CD4-positive, CD25-positive, alpha-beta regulatory T cell (primary cell): ENCODE data around the gene HORMAD2. TPM values are rescaled to one million over a fixed set of nuclear protein-coding genes. Genes with fewer than 3 reads are reported as not detected.
A peak's percentile ranks its signal among the peaks of the same experiment; 100 is the strongest.

ENCODE experiments used
- ATAC-seq, 2 donors: fragments of 150-1000 bp; cut with Tn5 transposase; one replicate each; pipeline ENCODE4 v1.10.0; 2021; ENCODE audit warnings: low read depth in 2 of 2, moderate number of reproducible peaks in 2 of 2, moderate library complexity in 1 of 2
- DNase-seq, 3 donors: peaks; one replicate each; pipeline versions ENCODE4 v3.0.0 to v3.0.0-alpha.2; 2012 to 2022; ENCODE audit warnings: mixed read lengths in 1 of 3
- H3K27ac ChIP-seq: one replicate; pipeline ENCODE4 v1.7.0; 2013; ENCODE audit warnings: mild to moderate bottlenecking, low read length; ENCODE audit not compliant: insufficient read depth, poor library complexity, severe bottlenecking
- H3K27me3 ChIP-seq: one replicate; pipeline ENCODE4 v1.7.0; 2013; ENCODE audit warnings: low read length; ENCODE audit not compliant: control insufficient read depth, insufficient read depth
- H3K36me3 ChIP-seq: one replicate; pipeline ENCODE4 v1.7.0; 2013; ENCODE audit warnings: mild to moderate bottlenecking, low read length, moderate library complexity; ENCODE audit not compliant: control insufficient read depth, insufficient read depth
- H3K4me1 ChIP-seq: 2 replicates; pipeline ENCODE4 v1.7.0; 2013; ENCODE audit warnings: mild to moderate bottlenecking, low read length; ENCODE audit not compliant: insufficient read depth, control insufficient read depth, poor library complexity, severe bottlenecking
- H3K4me3 ChIP-seq: one replicate; pipeline ENCODE4 v1.7.0; 2013; ENCODE audit warnings: low read depth, mild to moderate bottlenecking, low read length, moderate library complexity
- H3K9me3 ChIP-seq, 2 experiments: 1 replicate in 1 of 2; 2 replicates in 1 of 2; pipeline ENCODE4 v1.7.0; 2013; ENCODE audit warnings: low read length in 2 of 2, mild to moderate bottlenecking in 1 of 2, moderate library complexity in 1 of 2; ENCODE audit not compliant: control insufficient read depth in 2 of 2
- H3K27ac Mint-ChIP-seq, 3 donors: one replicate each; pipeline ENCODE4 v1.8.0; 2020 to 2022; ENCODE audit warnings: mild to moderate bottlenecking in 3 of 3, mixed read lengths in 3 of 3, moderate library complexity in 2 of 3
- H3K27me3 Mint-ChIP-seq: one replicate; pipeline ENCODE4 v1.8.0; 2022; ENCODE audit warnings: mild to moderate bottlenecking, mixed read lengths
- H3K36me3 Mint-ChIP-seq: one replicate; pipeline ENCODE4 v1.8.0; 2020; ENCODE audit warnings: mixed read lengths
- H3K4me1 Mint-ChIP-seq, 4 donors: one replicate each; pipeline ENCODE4 v1.8.0; 2020 to 2022; ENCODE audit warnings: mixed read lengths in 4 of 4, mild to moderate bottlenecking in 1 of 4
- H3K4me3 Mint-ChIP-seq, 4 donors: one replicate each; pipeline ENCODE4 v1.8.0; 2020 to 2022; ENCODE audit warnings: mild to moderate bottlenecking in 4 of 4, mixed read lengths in 4 of 4, moderate library complexity in 3 of 4
- H3K9me3 Mint-ChIP-seq, 7 donors: one replicate each; pipeline ENCODE4 v1.8.0; 2020 to 2022; ENCODE audit warnings: mixed read lengths in 7 of 7, mild to moderate bottlenecking in 3 of 7, moderate library complexity in 2 of 7
- polyA plus RNA-seq, 4 donors: library from polyadenylated mRNA; unstranded; fragments of 300-500 nt; fragmentation: Illumina TruSeq; gene quantifications; one replicate each; pipeline ENCODE4 v1.2.3, GENCODE V29; 2021
- total RNA-seq: library from RNA; stranded (reverse); gene quantifications from one replicate; pipeline ENCODE4 v1.2.3, GENCODE V29; 2022

Gene HORMAD2
- total and polyA plus RNA-seq, 5 donors from 2014 or later = not detected

DNA sequence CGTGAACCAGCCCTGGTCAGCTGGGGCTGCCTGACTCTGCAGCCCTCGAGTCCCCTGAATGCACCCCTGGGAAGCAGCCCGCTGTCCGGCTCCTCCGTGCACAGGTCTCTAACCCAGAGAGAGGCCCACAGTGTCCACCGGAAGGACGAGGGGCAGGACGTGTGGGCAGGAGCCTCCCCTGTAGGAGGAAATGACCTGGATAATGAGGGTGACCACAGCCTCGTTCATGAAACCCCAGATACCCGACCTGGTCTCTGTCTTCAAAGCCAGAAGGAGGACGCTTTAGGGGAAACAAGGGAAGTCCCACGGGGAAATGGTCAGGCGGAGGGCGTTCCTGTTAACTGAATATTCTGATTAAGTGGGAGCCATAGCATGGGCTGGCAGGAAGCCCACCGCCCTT lies 143.0 kb downstream of the HORMAD2 start:
- H3K9me3 ChIP-seq = no peaks in the 10 kb centered on the region
- no peak overlapping the region for H3K4me3 Mint-ChIP-seq
- H3K27me3 Mint-ChIP-seq = no peaks in the 10 kb centered on the region
- H3K9me3 Mint-ChIP-seq = no peaks in the 10 kb centered on the region
- H3K27ac Mint-ChIP-seq = peak overlapping the region in 1 of 3 donors; percentile 83
- no peak for ATAC-seq
- H3K27ac ChIP-seq = no peak overlapping the region
- no peaks in the 10 kb centered on the region for H3K27me3 ChIP-seq
- peaks cover 15 to 71% (median 48%) of the 10 kb centered on the region in 4 donors for H3K4me1 Mint-ChIP-seq
- peaks cover 39% of the 10 kb centered on the region for H3K4me1 ChIP-seq
- H3K36me3 Mint-ChIP-seq = no peaks in the 10 kb centered on the region
- no peaks in the 10 kb centered on the region for H3K36me3 ChIP-seq
- H3K4me3 ChIP-seq = no peak overlapping the region
- DNase-seq = no peak

DNA sequence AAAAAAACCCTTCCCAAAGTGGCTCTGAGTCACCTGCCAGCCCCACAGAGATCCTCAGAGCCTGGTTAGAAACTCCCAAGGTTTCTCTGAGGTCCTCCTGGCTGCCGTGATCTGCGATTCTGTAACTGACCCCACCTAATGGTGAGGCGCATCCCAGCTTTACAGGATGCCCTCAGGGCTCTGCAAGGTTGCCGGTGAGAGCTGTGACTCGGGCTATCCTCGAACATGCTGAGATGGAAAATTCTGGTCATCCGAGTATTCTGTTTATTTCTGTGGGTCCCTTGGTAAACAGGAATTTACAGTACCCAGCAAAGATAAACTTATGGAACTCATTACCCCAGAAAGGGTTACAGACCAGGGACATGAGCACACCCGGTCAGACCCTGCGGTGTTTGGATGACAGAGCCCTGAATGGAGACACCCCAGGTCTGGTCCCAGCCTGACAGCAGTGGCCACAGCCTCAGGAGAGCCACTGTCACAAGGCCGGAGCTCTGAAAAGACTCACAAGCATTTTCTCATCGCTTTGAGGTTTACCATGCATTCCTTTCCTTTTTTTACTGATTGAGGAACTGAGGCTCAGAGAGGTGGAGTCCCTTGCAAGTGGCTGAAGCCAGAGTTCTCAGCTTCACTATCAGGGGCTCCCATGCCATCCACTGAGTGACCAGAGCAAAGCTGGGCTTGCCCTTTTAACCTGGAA lies 144.0 kb downstream of the HORMAD2 start:
- H3K27me3 ChIP-seq = no peaks in the 10 kb centered on the region
- no peak overlapping the region for H3K27ac ChIP-seq
- H3K36me3 ChIP-seq = no peaks in the 10 kb centered on the region
- ATAC-seq = no peak
- DNase-seq = no peak
- Mint-ChIP-seq H3K9me3 (no peaks in the 10 kb centered on the region), H3K27me3 (no peaks in the 10 kb centered on the region), H3K4me1 (peaks cover 15 to 68% (median 48%) of the 10 kb centered on the region in 4 donors), H3K4me3 (no peak overlapping the region), H3K36me3 (no peaks in the 10 kb centered on the region), H3K27ac (peak overlapping the region; percentile 20 to 83 (median 47))
- no peak overlapping the region for H3K4me3 ChIP-seq
- no peaks in the 10 kb centered on the region for H3K9me3 ChIP-seq
- peaks cover 35% of the 10 kb centered on the region for H3K4me1 ChIP-seq

DNA sequence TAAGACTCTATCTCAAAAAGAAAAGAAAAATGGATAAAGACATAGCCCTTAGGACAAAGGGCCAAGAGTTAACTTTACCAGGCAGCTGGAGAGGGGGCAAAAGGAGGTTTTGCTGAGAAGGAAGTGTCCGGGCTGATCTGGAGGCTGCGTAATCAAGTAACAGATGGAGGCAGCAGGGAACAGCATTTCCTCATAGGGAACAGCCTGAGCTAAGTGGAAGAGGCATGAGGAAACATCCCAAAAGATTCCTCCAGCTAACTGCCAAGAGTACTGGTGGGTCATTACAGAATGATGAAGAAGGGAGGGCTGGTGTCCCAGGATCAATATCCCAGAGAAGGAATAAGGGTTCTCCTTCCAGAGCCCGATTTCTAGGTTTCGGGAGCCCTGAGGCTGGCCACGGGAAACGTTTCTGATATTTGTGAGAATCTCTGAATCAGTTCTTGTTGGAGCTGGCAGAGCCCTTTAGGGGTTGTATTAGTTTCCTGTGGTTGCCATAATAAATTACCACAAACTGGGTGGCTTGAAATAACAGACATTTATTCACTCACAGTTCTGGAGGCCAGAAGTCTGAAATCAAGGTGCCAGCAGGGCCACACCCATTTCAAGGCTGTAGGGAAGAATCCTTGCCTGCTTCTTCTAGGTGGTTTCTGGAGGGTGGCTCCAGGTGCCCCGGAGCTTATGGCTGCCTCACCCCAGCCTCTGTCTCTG lies 145.1 kb downstream of the HORMAD2 start:
- Mint-ChIP-seq H3K27ac (peak overlapping the region in 2 of 3 donors; percentile 54 to 80), H3K4me1 (peaks cover 15 to 58% (median 41%) of the 10 kb centered on the region in 4 donors), H3K27me3 (no peaks in the 10 kb centered on the region), H3K4me3 (no peak overlapping the region), H3K36me3 (no peaks in the 10 kb centered on the region), H3K9me3 (no peaks in the 10 kb centered on the region)
- ATAC-seq (no peak), DNase-seq (no peak)
- peaks cover 25% of the 10 kb centered on the region for H3K4me1 ChIP-seq
- no peaks in the 10 kb centered on the region for H3K27me3 ChIP-seq
- H3K9me3 ChIP-seq = no peaks in the 10 kb centered on the region
- H3K4me3 ChIP-seq = no peak overlapping the region
- no peaks in the 10 kb centered on the region for H3K36me3 ChIP-seq
- no peak overlapping the region for H3K27ac ChIP-seq

DNA sequence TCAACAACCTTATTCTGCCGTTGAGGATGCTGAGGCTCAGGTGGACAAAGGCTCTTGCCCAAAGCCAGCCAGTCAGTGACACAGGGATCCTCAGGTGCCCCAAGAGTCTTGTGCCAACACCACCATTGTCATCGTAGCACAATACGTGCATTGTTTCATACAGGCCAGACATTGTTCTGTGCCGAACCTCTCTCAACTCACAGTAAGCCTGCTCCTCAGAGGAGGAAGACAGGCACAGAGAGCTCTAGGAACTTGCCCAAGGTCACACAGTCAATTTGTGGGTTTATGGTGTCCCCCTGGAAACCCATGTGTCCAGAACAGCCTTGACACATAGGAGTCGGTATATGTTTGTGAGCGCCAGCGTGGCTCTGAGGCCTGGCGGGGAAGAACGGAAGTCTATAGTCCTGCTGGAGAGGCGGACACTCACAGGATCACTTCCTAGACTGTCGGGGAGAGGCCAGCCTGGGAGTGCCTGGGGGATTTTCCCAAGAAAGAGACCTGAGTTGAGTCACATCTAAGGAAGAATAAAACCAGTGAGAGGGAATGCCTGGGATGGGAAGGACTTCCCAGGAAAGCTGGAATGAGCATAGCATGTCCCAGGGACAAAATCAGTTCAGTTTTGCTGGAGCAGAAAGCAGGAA lies 146.0 kb downstream of the HORMAD2 start:
- DNase-seq (no peak), ATAC-seq (no peak)
- H3K27me3 ChIP-seq = no peaks in the 10 kb centered on the region
- no peaks in the 10 kb centered on the region for H3K9me3 ChIP-seq
- H3K36me3 ChIP-seq = no peaks in the 10 kb centered on the region
- Mint-ChIP-seq H3K27me3 (no peaks in the 10 kb centered on the region), H3K4me3 (no peak overlapping the region), H3K36me3 (no peaks in the 10 kb centered on the region), H3K4me1 (peaks cover 11 to 48% (median 33%) of the 10 kb centered on the region in 4 donors), H3K9me3 (no peaks in the 10 kb centered on the region), H3K27ac (peak overlapping the region; percentile 7 to 74 (median 54))
- H3K4me3 ChIP-seq = no peak overlapping the region
- H3K4me1 ChIP-seq = peaks cover 15% of the 10 kb centered on the region
- no peak overlapping the region for H3K27ac ChIP-seq

Other genes starting within 250 kb of the HORMAD2 start
- gene ASCC2, start 242.2 kb upstream of the HORMAD2 start, total RNA-seq = 94.0 TPM
- gene ASCC2, start 242.2 kb upstream of the HORMAD2 start, polyA plus RNA-seq = 10 to 100 TPM; 39.3 to 44.9 (median 42.6) TPM
- gene MTMR3, start 197.3 kb upstream of the HORMAD2 start, total RNA-seq = 64.4 TPM
- gene MTMR3, start 197.3 kb upstream of the HORMAD2 start, polyA plus RNA-seq = 10 to 100 TPM; 14.3 to 21.9 (median 17.7) TPM
- 0.96 TPM for gene LIF, start 166.3 kb downstream of the HORMAD2 start, total RNA-seq
- gene LIF, start 166.3 kb downstream of the HORMAD2 start, polyA plus RNA-seq = not detected
- gene OSM, start 186.4 kb downstream of the HORMAD2 start, total RNA-seq = 24.0 TPM
- 1 to 10 TPM; 2.4 to 7.0 (median 4.8) TPM for gene OSM, start 186.4 kb downstream of the HORMAD2 start, polyA plus RNA-seq
- gene CASTOR1, start 209.0 kb downstream of the HORMAD2 start, total RNA-seq = 18.7 TPM
- gene CASTOR1, start 209.0 kb downstream of the HORMAD2 start, polyA plus RNA-seq = 10 to 100 TPM; 10.9 to 16.4 (median 12.1) TPM
- gene TBC1D10A, start 246.5 kb downstream of the HORMAD2 start, total RNA-seq = 67.5 TPM
- gene TBC1D10A, start 246.5 kb downstream of the HORMAD2 start, polyA plus RNA-seq = 10 to 100 TPM; 44.2 to 58.0 (median 47.4) TPM